ENCODE data around the gene IFNA17.
"Not testable (repeated sequence)": the region's sequence is repeated elsewhere in the genome, so short reads cannot be mapped to it uniquely, and the experiment has no call there.

IFNA17 gene

DNA sequence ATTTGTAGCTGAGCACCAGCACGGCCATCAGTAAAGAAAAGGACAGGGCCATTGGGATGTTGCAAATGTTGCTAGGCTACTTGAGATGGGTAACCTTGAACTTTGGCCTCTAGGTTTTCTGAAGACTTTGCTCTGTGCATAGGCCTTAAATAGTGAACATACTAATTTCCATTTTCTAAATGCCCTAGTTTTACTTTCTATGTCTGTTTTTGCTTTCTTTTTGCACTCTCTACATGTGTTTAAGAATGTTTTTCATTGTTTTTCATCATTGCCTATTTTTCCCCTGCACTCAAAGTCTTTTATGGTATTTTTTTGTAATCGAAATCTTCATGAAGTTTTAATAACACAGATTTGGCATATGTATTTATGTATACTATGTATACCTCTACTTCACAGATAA, at the start of gene IFNA17:
IFNA17 (minus strand) TSS at position 101 of the 400 bp plus-strand sequence; CDS start at position 52, 49 bp downstream.
- no peak for DNase-seq (ENCODE audit: low read depth)

DNA sequence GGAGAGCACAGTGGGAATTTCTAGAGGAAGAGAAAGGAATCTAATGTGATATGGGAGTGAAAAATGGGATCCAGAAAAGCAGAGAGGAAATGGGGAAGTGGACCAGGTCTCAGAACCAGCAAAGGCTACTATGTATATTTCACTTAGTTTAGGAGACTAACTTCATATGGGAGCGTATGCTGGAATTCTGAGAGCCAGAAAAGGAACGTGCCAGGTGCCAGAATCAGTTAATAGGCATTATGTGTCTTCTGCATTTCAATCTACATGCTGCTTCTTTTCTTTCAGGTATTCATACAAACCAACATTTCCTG, 40.3 kb upstream of the IFNA17 start:
- DNase-seq (ENCODE audit: low read depth), result no peak

DNA sequence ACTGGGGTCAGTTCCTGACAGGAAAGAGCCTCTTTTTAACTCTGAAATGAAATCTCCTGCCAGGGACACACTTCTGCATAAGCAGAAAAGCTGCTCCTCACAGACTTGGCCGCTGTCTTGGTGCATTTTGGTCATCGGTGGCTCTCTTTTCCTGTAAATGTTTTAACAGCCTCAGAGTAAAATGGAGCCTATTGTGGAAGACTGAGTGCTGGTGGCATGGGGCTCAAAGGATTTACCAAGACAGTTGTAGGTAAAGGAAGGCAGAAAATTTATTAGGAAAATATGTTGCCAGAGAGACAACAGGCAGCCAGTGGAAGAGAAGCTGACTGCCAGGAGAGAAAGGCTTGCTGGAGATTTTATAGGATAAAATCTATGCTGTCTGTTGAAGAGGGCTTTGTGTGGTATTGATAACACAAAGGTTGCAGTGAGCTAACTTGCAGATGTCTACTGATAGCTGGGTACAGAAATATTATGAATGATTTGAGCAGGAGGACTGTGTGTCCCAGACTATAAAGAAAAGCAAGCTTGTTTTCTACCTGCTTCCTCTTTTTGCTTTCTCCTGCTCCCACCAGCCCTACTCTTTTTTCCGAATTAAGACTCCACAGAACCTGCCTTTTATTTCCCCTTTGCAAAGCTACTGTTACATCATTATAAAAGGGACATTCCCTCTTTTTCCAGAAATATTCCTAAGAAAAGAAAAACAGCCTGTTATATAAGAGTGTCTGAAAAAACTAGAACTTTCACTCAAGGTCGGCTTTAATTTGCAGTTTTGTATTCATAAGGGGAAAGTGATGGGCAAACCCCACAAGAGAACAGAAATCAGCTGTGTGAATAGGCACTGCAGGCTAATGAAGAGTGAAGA, 39.7 kb upstream of the IFNA17 start:
- DNase-seq (ENCODE audit: low read depth), result no peak

DNA sequence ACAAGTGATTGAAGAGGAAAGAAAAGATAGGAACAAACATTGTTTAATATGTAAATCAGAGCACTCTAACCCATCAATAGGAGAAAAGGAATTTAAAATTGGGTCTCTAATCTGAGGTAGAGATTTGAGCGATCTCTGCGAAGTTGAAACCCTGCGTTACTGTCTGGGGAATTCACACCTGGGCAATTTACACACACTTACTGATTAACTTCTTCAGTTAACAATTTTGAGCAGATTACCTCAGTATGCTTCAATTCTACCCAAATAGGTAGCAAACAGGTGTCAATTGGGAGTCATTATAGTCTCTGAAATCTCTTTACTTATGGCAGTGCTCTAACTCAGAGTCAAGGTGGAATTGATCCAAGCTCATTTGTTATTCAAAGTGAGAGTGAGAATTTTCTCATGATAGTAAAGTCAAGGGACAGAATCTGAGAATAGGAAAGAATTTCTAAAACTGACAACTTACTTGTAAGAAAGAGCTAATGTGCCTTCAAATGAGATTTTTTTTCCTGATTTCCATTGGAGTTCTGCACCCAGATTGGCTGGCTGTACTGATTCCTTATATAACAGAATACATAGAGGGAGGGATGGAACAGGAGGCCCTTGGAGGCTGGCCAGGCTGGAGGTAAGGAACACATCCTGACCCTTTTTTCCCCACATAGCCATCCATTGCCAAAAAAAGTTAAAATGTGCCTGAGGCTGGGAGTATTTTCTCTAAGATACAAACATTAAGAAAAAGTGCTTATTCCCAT, 38.9 kb upstream of the IFNA17 start:
- no peak for DNase-seq (ENCODE audit: low read depth)

DNA sequence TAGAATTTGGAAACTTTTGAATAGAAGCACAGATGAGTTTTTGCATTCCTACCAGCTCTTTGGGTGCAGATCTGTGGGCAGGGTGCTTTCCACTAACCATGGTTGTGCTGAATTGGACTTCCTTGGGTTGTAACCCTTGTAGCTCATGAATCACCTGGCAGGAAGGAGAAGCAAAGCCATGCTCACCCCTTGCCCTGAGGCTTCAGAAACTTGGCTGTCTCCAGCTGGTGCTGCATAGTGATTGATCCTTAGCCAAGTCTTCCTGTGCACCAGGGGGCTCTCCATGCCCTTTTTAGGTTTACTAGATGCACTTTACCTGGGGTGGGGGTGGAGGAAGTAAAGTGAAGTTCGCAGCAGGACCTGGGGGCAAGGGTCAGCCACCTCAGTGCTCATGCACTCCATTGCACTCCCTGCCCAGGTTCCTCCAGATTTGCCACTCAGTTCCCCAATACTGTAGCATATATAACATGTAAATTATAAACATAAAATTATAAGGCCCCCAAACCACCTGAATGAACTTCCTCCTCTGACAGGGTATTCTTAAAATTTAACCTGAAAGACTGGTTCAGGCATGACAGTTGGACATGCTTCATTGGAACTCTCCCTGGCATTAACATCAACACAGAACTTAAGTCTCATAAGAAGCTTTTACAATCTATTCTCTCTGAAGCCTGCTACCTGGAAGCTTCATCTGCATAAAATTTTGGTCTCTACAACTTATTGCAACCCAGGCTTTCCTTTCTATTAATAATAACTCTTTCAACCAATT, 37.6 kb upstream of the IFNA17 start:
- no peak for DNase-seq (ENCODE audit: low read depth)

DNA sequence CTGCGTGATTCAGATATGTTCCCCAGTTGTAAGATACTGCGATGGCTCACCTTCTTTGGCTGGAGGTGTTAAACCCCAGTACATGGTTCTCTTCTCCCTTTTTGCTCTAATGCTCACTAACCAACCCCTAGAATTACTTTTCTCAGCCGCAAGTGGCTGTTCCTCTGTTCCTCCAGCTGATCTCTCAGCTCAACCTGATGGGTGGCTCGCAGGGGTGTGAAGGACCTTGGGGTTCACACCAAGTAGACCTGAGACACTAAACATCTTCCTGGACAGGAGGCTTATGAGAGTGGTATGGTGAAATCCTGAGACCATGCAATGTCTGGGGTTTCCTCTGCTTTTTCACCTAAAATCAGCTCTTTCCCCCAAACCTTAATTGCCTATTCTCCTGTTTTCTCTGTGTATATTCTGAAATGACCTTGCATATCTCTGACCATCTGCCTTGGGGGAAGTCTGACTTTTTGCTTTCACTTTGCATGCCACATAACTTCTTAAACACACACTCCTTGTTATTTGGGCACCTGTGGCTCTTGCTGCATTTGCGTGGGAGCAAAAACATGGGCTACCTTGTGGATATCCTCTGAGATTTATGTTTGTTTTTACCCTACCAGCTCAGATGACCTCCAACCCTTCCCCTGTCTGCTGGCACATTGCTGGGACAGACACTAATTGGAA, 27.7 kb upstream of the IFNA17 start:
- no peak for DNase-seq (ENCODE audit: low read depth)

DNA sequence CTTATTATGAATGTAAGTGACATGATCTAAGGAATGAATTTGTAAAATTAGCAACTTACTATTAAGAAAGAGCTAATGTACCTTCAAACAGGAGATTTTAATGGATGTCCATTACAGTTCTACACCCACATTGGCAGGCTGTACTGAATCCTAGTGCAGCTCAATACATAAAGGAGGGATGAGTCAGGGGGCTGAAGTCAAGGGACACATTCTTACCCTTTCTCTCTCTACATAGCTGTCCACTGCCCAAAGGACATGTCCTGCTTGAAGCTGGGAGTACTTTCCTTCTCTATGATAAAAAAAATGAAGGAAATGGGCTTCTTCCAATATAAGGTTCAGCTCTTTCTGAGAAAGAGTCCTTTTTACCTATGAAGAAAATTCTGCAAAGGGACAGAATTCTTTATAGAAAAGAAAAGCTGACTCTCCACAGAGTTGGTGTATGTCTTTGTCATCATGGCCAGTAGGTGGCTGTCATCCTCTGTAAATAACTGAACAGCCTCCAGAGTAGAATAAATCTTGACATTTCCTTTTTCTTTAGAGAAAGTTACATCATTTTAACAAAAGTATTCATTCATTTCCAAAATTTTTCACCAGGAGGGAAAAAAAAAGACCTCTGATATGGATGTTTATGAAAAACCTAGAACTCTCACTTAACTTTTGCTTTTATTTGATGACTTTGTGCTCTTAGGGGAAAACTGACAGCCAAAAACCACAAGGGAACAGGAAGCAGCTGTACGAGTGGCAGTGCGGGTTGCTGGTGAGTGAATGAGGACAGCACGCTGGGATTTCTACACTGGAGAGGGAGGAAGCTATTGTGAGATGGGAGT, 24.9 kb upstream of the IFNA17 start:
- DNase-seq (ENCODE audit: low read depth), result no peak

DNA sequence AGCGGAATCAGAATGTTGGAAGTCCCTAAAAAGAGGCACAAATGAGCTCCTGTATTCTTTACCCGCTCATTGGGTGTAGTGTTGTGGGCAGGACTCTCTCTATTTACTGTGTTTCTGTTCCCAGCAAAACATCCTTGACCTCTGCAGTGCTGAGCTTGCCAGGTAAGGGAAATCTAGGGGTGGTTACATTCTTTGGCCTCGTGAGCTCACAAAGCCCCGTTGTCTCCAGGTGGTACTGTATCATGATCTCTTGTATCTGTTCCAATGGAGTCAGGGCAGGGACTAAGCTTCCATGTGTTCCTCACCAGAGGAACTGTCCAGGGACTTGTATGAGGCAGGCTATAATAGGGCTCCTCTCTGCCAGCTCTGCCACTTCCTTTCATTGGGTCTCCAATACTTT, 23.6 kb upstream of the IFNA17 start:
- DNase-seq (ENCODE audit: low read depth), result no peak

DNA sequence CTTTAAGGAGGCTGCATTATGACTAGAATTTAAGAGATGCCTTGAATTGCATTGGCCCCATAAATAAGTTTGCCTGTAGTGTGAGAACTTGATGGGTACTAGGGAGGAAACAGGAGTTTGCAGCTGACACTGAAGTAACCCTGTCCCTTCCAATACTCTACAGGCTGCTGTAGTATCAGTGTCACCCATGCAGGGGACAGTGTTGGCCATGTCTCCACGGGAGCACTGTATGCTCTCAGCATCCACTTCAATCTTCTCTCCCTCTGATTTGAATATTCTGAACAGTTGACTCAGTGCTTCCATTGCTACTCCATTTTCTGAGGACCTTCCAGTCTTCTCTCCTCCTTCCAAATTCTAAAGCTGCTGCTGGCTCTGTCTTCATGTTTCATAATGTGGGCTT, 23.2 kb upstream of the IFNA17 start:
- no peak for DNase-seq (ENCODE audit: low read depth)

DNA sequence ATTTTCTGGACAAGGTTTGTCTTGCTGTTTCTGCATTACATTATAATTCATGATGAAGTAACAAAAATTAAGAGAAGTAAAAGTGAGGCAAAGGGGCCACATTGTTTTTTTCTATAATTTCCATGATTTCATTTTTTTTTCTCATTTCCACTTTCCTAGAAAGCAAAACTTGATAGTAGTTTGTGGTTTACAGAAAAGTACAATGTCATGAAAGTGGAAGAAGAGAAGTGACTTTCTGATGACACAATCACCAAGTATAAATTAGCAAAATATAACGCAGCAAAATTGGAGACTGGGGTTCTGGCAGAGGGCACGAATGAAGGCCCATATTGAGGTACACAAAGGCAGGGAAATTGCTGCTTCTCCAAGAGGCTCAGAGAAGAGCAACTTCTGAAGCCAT, 16.8 kb upstream of the IFNA17 start:
- no peak for DNase-seq (ENCODE audit: low read depth)

DNA sequence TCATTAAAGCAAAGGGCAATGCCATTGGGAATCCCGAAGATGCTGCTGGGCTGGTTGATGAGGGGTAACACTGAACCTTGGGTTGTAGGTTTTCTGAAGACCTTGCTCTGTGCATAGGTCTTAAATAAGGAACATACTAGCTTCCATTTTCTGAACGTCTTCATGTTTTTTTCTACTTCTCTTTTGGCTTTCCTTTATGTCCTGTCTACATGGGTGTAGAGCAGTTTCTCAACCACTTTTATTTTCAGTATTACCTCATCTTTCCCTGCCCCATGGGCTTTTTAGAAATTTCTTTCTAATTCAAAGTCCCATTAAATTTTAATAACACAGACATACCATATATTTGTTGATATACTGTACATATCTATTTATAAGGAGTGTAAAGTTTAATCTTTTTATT, 11.9 kb upstream of the IFNA17 start, which contains the start of gene IFNA14:
IFNA14 (minus strand) TSS at position 95 of the 400 bp plus-strand sequence; CDS start at position 25, 70 bp downstream.
- DNase-seq (ENCODE audit: low read depth), result no peak

DNA sequence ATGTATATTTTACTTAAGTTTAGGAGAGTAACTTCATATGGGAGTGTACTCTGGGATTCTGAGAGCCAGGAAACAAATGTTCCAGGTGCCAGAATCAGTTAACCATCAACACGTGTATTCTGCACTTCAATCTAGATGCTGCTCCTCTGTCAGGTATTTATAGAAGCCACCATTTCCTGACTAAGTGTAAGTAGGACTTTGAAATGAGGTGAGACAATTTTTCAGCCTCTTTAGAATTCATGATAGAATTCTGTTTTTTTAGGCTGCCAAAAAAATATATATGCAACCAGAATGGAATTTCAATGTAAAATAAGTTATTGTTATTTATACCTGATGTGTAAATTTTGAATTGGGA, 8.3 kb upstream of the IFNA17 start:
- DNase-seq (ENCODE audit: low read depth), result not testable (repeated sequence)

DNA sequence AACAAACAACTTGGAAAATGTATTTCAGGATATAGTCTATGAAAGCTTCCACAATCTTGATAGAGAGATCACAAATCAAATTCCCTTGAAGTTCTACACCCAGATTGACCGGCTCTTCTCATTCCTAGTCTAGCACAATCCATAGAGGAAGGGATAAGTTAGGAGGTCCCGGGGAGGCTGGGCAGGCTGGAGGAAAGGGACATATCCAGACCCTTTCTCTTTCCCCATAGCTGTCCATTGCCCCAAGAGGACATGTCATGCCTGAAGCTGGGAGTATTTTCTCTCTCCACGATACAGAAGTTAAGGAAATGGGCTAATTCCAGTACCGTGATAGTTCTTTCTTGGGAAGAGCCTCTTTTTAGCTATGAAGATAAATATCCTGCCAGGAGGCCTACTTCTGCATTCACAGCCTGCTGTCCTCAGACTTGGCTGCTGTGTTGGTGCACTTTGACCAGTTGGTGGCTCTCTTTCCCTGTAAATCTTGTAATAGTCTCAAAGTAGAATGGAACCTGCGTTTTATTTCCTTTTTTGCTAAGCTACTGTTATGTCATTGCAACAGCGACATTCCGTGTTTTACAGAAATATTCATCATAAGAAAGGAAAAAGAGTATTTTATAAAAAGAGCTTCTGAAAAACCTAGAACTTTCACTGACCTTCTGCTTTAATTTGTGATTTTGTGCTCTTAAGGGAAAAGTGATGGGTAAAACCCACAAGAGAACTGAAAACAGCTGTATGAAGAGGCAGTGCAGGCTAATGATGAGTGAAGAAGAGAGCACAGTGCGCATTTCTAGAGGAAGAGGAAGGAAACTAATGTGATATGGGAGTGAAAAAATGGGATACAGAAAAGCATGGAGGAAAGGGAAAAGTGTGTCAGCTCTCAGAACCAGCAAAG, 7.7 kb upstream of the IFNA17 start:
- not testable (repeated sequence) for DNase-seq (ENCODE audit: low read depth)

DNA sequence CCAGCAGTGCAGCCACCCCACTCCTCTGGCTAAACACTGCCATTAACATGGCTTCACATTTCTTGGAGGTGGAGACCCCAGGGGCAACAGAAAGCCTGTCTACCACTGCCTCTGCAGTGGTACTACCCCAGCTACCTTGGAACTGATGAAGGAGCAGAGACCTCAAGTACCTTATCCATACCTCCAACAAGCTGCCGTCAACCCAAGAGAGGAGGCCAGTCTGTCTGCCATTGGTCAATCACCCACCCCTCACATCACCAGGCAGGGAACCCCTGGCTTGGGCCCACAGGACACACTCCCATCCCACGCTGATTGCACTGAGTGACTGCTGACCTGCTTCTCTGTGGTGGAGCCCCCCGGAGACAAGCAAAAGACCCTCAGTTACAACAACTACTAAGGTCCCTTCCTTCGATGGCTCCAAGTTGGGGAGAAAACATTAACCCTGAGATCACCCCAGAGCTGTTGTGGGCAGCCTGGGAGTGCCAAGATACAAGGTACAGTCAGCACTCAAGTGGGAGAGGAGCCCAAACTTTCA, 6.2 kb upstream of the IFNA17 start:
- DNase-seq (ENCODE audit: low read depth), result no peak

DNA sequence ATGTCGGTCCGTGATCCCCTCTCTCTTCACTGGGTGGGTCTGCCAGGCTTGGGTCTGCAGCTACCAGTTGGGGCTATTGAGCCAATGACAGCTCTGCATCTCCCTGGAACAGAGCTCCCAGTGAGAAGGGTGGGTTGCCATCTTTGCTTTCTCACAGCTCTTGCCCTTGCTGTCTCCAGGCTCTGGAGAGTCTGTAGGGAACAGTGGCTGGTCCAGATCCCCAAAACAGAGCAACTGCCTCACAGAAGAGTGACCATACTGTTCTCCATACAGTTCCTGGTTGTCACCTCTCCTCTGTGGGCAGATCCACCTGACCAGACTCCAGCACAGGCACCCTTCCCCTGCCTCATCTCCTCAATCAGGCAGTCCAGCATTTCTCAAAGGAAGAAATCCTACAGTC, 5.2 kb upstream of the IFNA17 start:
- no peak for DNase-seq (ENCODE audit: low read depth)

DNA sequence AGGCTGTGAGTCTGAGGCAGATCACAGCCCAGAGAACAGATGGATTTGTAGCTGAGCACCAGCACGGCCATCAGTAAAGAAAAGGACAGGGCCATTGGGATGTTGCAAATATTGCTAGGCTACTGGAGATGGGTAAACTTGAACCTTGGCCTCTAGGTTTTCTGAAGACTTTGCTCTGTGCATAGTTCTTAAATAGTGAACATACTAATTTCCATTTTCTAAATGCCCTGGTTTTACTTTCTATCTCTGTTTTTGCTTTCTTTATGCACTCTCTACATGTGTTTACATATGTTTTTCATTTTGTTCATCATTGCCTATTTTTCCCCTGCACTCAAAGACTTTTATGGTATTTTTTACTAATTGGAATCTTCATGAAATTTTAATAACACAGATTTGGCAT, 10.8 kb downstream of the IFNA17 start, which contains the start of gene IFNA16:
IFNA16 (minus strand) TSS at position 101 of the 400 bp plus-strand sequence; CDS start at position 95, 6 bp downstream.
- DNase-seq (ENCODE audit: low read depth), result not testable (repeated sequence)

DNA sequence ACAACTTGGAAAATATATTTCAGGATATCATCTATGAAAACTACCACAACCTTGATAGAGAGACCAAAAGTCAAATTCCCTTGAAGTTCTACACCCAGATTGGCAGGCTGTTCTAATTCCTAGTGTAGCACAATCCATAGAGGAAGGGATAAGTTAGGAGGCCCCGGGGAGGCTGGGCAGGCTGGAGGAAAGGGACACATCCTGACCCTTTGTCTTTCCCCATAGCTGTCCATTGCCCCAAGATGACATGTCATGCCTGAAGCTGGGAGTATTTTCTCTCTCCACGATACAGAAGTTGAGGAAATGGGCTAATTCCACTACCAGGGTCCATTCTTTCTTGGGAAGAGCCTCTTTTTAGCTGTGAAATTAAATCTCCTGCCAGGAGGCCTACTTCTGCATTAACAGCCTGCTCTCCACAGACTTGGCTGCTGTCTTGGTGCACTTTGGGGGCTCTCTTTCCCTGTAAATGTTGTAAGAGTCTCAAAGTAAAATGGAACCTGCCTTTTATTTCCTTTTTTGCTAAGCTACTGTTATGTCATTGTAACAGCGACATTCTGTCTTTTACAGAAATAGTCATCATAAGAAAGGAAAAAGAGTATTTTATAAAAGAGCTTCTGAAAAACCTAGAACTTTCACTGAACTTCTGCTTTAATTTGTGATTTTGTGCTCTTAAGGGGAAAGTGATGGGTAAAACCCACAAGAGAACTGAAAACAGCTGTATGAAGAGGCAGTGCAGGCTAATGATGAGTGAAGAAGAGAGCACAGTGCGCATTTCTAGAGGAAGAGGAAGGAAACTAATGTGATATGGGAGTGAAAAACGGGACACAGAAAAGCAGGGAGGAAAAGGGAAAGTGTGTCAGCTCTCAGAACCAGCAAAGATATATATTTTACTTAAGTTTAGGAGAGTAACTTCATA, 14.4 kb downstream of the IFNA17 start:
- not testable (repeated sequence) for DNase-seq (ENCODE audit: low read depth)

DNA sequence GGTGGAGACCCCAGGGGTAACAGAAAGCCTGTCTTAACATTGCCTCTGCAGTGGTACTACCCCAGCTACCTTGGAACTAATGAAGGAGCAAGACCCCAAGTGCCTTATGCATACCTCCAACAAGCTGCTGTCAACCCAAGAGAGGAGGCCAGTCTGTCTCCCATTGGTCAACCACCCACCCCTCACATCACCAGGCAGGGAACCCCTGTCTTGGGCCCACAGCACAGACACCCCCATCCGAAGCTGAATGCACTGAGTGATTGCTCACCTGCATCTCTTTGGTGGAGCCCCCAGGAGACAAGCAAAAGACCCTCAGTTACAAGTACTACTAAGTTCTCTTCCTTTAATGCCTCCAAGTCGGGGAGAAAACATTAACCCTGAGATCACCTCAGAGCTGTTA, 15.9 kb downstream of the IFNA17 start:
- DNase-seq (ENCODE audit: low read depth), result not testable (repeated sequence)

DNA sequence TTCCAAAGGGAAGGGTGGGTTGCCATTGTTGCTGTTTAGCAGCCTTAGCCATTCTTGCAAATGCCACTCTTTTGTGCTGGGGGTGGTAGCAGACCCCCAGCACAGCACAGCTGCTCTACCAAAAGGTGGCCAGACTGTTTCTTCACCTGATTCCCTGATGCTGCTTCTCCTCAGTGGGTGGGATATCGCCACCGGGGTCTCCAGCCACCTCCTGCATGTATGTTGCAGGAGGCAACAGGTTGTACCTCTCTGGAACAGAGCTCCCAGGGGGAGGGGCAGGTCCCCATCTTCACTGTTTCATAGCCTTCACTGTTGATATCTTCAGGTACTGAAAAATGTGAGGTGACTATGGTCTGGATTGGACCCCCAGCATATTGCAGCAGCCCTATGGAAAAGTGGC, 17.2 kb downstream of the IFNA17 start:
- not testable (repeated sequence) for DNase-seq (ENCODE audit: low read depth)

Measured in stimulated activated CD8-positive, alpha-beta memory T cell treated with anti-CD3 and anti-CD28 coated beads, Interleukin-12 subunit alpha, Interleukin-12 subunit beta, amount 100 ng/mL, for 4 hours (primary cell).